Caco-2 (cell line): Measurements from ENCODE around the gene IREB2. TPM values are rescaled to one million over a fixed set of nuclear protein-coding genes. Genes with fewer than 3 reads are reported as not detected.

ENCODE experiments used
- BruUV-seq: library from RNA; stranded (reverse); fragments of 400-500 nt; replicated peaks from 2 replicates; lab custom pipeline; 2021; lab: Mats Ljungman, UMichigan
- CTCF ChIA-PET: fragments of 300-600 bp; sonication (Branson Sonifier 250); formaldehyde crosslinking; loops from one replicate; lab custom pipeline; 2022; ENCODE audit warnings: antibody characterized with exemption; lab: Charles Lee
- POLR2A ChIA-PET: fragments of 300-600 bp; sonication (Branson Sonifier 250); formaldehyde crosslinking; loops from one replicate; lab custom pipeline; 2022; ENCODE audit warnings: antibody characterized with exemption; lab: Charles Lee
- DNase-seq, 2 experiments: peaks; one replicate each; pipeline versions ENCODE4 v3.0.0 to v3.0.0-alpha.2; 2020 to 2022
- H3K27me3 ChIP-seq: replicated peaks from 2 replicates; pipeline ENCODE4 v1.6.0; 2011; ENCODE audit warnings: low read length; ENCODE audit not compliant: control insufficient read depth, insufficient read depth
- H3K36me3 ChIP-seq: 2 replicates; pipeline ENCODE4 v1.5.1; 2011; ENCODE audit warnings: low read length; ENCODE audit not compliant: control insufficient read depth, insufficient read depth
- H3K4me1 ChIP-seq: fragments of 250-450 bp; sonication (Bioruptor Pico); 2 replicates; pipeline ENCODE4 v1.5.1; 2020; ENCODE audit warnings: mild to moderate bottlenecking
- H3K4me3 ChIP-seq: 2 replicates; pipeline ENCODE4 v1.5.1; 2011; ENCODE audit warnings: low read depth, mild to moderate bottlenecking, control low read depth, low read length
- H3K9me3 ChIP-seq: fragments of 250-450 bp; sonication (Bioruptor Pico); 2 replicates; pipeline ENCODE4 v1.5.1; 2020; ENCODE audit warnings: mild to moderate bottlenecking, moderate library complexity
- H3K27ac Mint-ChIP-seq: one replicate; pipeline ENCODE4 v1.8.0; 2022; ENCODE audit warnings: mixed read lengths; ENCODE audit not compliant: unreplicated experiment
- H3K27me3 Mint-ChIP-seq: one replicate; pipeline ENCODE4 v1.8.0; 2022; ENCODE audit warnings: mixed read lengths; ENCODE audit not compliant: insufficient read depth, unreplicated experiment
- H3K36me3 Mint-ChIP-seq: one replicate; pipeline ENCODE4 v1.8.0; 2022; ENCODE audit warnings: mild to moderate bottlenecking, mixed read lengths; ENCODE audit not compliant: insufficient read depth, unreplicated experiment
- H3K4me1 Mint-ChIP-seq: one replicate; pipeline ENCODE4 v1.8.0; 2022; ENCODE audit warnings: low read depth, mixed read lengths; ENCODE audit not compliant: unreplicated experiment
- H3K4me3 Mint-ChIP-seq: one replicate; pipeline ENCODE4 v1.8.0; 2022; ENCODE audit warnings: mild to moderate bottlenecking, moderate library complexity, mixed read lengths; ENCODE audit not compliant: unreplicated experiment
- H3K9me3 Mint-ChIP-seq: one replicate; pipeline ENCODE4 v1.8.0; 2022; ENCODE audit warnings: mixed read lengths; ENCODE audit not compliant: unreplicated experiment
- CTCF ChIP-seq, 2 experiments: fragments of 200-600 bp in 1 of 2; IDR thresholded peaks; 1 replicate in 1 of 2; 2 replicates in 1 of 2; pipeline versions ENCODE4 v1.5.1 to v1.8.0; 2011 to 2022; ENCODE audit warnings: antibody characterized with exemption in 1 of 2, control low read depth in 1 of 2, inconsistent platforms in 1 of 2, low read depth in 1 of 2, low read length in 1 of 2, mild to moderate bottlenecking in 1 of 2, moderate library complexity in 1 of 2; ENCODE audit not compliant: insufficient read depth in 1 of 2, severe bottlenecking in 1 of 2, unreplicated experiment in 1 of 2
- intact Hi-C: fragments of 100-400 bp; cut with micrococcal nuclease; formaldehyde crosslinking; loops from one replicate; pipeline ENCODE4 v1.10.0; 2022; ENCODE audit not compliant: unreplicated experiment
- total RNA-seq: library from RNA; stranded (reverse); gene quantifications from 2 replicates; pipeline ENCODE4 v1.2.3, GENCODE V29; 2022

IREB2 gene
- total RNA-seq, 1 experiment from 2014 or later: 77.6 TPM

DNA sequence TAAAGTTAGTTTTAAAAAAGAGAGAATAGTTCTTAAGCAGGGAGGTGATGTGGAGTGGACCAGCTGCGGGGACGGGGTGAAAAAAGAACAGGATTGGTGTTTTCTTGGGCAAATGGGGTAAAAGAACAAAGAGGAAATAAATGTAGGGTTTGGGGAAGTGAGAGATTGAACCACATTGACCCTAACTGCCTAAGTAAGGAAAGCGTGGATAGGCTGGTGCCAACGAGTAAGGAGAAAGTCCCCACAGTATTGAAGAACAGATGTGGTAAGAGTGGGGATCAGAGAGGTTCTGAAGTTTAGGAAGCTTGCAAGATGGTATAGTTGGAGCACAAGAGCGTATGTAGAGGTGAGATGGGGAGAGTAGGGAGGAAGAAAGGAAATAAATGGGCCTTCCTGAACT lies 17.0 kb downstream of the IREB2 start:
- H3K4me1 ChIP-seq: no peaks in the 10 kb centered on the region
- H3K36me3 ChIP-seq: no peaks in the 10 kb centered on the region
- Mint-ChIP-seq H3K27ac (no peak overlapping the region), H3K4me1 (peaks cover 10% of the 10 kb centered on the region), H3K9me3 (no peaks in the 10 kb centered on the region), H3K4me3 (no peak overlapping the region), H3K36me3 (peaks cover 18% of the 10 kb centered on the region), H3K27me3 (no peaks in the 10 kb centered on the region)
- no peak for DNase-seq
- no peak overlapping the region for H3K4me3 ChIP-seq
- ChIA-PET CTCF (no interaction called here), POLR2A (no interaction called here)
- TF ChIP-seq CTCF (IDR thresholded peaks at IDR 0.05; ENCODE audit: insufficient read depth in 1 of 2, low read depth in 1 of 2, low read length in 1 of 2, severe bottlenecking in 1 of 2, unreplicated experiment in 1 of 2): no peak
- no TSS peak for BruUV-seq
- intact Hi-C loops: no loop called here
- no peaks in the 10 kb centered on the region for H3K27me3 ChIP-seq
- no peaks in the 10 kb centered on the region for H3K9me3 ChIP-seq

DNA sequence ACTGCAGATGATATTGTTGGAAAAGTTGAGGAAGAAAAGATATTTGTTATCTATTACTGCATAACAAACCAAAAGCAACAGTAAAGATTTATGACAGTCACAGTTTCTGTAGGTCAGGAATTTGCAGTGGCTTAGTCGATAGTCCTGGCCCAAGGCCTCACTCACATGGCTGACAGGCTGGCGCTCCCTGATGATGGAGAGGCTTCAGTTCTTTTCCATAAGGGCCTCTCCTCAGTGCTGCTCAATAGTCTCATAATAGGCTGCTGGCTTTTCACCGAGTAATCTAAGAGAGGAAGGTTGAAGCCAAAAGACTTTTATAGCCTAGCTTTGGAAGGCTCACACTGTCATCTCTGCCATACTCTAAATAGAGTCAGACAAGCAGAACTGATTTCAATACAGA lies 17.7 kb downstream of the IREB2 start:
- no peak for TF ChIP-seq CTCF (IDR thresholded peaks at IDR 0.05; ENCODE audit: insufficient read depth in 1 of 2, low read depth in 1 of 2, low read length in 1 of 2, severe bottlenecking in 1 of 2, unreplicated experiment in 1 of 2)
- no peaks in the 10 kb centered on the region for H3K27me3 ChIP-seq
- H3K27ac Mint-ChIP-seq: no peak overlapping the region
- ChIA-PET CTCF (no interaction called here), POLR2A (interaction anchor here (0.5 kb wide), 1 partner anchor 10 kb away, joined by 3 read pairs; no protein-coding TSS in a partner anchor)
- H3K36me3 ChIP-seq: no peaks in the 10 kb centered on the region
- no peaks in the 10 kb centered on the region for H3K9me3 Mint-ChIP-seq
- no peak overlapping the region for H3K4me3 Mint-ChIP-seq
- no peaks in the 10 kb centered on the region for H3K4me1 ChIP-seq
- no peaks in the 10 kb centered on the region for H3K27me3 Mint-ChIP-seq
- H3K4me3 ChIP-seq: no peak overlapping the region
- H3K36me3 Mint-ChIP-seq: peaks cover 11% of the 10 kb centered on the region
- DNase-seq: no peak
- BruUV-seq: no TSS peak
- H3K4me1 Mint-ChIP-seq: peaks cover 10% of the 10 kb centered on the region
- intact Hi-C loops: no loop called here
- no peaks in the 10 kb centered on the region for H3K9me3 ChIP-seq

DNA sequence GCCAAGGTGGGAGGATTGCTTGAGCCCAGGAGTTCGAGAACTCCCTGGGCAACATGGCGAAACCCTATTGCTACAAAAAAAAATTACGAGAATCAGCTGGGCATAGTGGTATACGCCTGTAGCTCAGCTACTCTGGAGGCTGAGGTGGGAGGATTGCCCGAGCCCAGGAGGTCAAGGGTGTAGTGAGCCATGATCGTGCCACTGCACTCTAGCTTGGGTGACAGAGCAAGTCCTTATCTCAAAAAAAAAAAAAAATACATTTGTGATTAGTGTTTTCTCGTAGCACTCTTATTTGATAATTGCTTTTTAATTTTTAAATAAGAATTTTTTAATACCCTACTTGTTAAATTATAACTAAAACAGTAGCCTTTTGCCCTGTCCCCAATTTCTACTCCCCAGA lies 18.4 kb downstream of the IREB2 start:
- Mint-ChIP-seq H3K27me3 (no peaks in the 10 kb centered on the region), H3K4me3 (no peak overlapping the region), H3K9me3 (no peaks in the 10 kb centered on the region), H3K4me1 (peaks cover 10% of the 10 kb centered on the region), H3K36me3 (peaks cover 15% of the 10 kb centered on the region), H3K27ac (no peak overlapping the region)
- Histone ChIP-seq H3K4me3 (no peak overlapping the region), H3K27me3 (no peaks in the 10 kb centered on the region), H3K4me1 (no peaks in the 10 kb centered on the region), H3K9me3 (no peaks in the 10 kb centered on the region), H3K36me3 (no peaks in the 10 kb centered on the region)
- no peak for TF ChIP-seq CTCF (IDR thresholded peaks at IDR 0.05; ENCODE audit: insufficient read depth in 1 of 2, low read depth in 1 of 2, low read length in 1 of 2, severe bottlenecking in 1 of 2, unreplicated experiment in 1 of 2)
- CTCF ChIA-PET: no interaction called here
- BruUV-seq: no TSS peak
- no peak for DNase-seq
- POLR2A ChIA-PET: no interaction called here
- intact Hi-C loops: no loop called here
